CD4-positive, alpha-beta T cell treated with Interleukin-4 for 1 hour (primary cell): ENCODE data around the gene SBNO1.
"Not testable (repeated sequence)": the region's sequence is repeated elsewhere in the genome, so short reads cannot be mapped to it uniquely, and the experiment has no call there.

ENCODE experiments used
- DNase-seq, 2 donors: peaks; one replicate each; pipeline ENCODE4 v3.0.0-alpha.2; 2020 to 2022

The SBNO1 gene

GRCh38 chr12:123268850-123269249 lies 95.8 kb downstream of the SBNO1 start:
- no peak for DNase-seq

DNA sequence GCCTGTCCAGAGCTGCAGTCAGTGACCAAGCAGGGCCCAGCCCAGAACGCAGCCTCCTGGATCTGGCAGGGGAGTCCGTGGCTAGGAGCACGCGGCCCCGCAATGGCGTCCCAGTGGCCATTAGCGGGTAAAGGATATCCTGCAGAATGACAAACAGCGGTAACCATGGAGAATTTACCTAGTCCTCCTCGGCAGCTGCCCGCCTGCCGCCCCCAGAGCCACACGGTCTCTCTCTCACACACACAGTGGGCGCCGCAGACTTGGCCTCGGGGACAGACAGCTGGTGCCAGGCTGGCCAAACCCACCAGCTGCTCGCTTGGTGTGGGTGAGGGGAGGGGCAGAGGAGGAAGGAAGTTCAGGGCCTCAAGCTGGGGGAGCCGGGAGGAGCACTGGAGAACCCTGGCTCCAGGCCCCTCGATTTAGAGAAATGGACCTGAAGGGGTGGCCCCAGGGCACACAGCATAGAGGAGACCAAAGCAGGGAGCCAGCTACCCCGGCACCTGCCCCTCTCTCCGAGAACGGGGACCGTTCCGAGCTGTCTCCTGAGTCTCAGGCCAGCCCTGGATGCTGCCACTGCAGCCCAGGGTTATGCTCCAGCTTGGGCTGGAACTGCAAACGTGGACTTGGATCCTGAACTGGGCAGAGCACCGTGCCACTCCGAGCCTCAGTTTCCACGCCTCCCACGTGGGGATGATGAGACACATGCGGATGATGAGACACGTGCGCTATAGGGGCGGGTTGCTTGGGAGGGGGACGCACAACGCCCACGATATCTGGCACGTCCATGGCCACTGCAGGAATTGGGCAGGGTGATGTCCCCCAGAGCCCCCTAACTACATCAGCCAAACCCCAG lies 96.4 kb downstream of the SBNO1 start:
- DNase-seq = no peak

DNA sequence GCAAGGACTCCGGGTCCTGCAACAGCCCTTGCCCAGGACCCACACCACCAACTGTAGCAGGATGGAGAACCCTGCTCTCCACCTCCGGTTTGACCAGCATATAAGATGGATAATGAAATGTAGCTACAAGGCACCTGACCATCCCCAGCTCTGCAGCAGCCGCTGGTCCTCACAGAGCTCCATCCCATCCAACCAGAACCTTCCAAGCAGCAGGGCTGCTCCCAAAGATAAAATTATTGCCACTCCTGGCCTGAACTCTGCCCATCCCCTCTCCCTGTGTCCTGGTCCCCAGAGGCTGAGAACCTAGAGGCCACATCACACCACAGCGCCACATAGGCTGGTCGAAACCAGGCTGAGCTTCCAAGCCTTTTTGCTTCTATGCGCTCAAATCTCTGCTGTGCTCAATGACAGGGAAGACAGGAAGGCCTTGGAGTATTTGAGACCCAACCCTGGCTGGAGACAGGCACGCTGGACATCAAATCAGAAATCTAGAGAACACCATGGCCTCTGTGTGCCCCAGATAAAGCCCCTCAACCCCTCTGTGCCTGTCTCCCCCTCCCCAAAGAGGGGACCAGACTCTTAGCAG lies 97.2 kb downstream of the SBNO1 start:
- DNase-seq = no peak

- no peak for DNase-seq
Observed at GRCh38 chr12:123266679-123267277, 97.9 kb downstream of the SBNO1 start.

DNA sequence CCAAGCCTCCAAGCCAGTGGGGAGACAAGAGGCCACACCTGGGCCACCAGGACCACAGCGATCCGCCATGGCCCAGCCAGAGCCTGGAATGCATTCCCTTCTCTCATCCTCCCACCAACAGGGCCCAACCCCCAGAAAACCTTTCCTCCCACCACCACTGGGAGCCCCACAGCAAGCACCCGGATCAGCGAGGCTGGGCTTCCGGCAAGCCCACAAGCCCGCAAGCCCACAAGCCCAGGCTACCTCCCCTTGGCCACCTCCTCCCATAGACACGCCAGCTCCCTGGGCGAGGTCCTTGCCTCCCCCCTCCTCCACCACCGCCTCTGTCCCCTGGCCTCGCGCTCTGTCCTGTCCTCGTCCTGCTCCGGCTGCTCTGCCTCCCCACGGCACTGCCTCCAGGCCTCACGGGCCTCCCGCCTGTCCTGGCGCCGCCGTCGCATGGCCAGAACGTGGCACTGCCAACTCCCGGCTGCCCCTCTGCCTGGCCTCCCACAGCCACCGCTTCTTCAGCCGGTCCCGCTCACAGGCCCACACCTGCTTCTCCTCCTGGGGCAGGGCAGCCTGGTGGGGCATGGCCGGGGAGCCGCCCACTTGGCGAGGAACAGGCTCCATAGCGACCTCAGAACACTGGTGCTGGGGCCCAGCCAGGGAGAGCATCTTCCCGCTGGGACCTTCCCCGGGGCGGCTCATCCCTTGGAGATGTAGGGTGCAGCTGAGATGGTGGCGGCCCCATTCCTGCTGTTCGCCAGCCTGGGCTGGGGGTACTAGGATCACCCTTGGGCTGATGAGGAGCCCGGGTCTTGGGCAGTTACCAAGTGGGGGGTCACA lies 98.6 kb downstream of the SBNO1 start:
- DNase-seq = no peak

- no peak for DNase-seq
Observed at GRCh38 chr12:123264642-123265041, 100.0 kb downstream of the SBNO1 start.

DNA sequence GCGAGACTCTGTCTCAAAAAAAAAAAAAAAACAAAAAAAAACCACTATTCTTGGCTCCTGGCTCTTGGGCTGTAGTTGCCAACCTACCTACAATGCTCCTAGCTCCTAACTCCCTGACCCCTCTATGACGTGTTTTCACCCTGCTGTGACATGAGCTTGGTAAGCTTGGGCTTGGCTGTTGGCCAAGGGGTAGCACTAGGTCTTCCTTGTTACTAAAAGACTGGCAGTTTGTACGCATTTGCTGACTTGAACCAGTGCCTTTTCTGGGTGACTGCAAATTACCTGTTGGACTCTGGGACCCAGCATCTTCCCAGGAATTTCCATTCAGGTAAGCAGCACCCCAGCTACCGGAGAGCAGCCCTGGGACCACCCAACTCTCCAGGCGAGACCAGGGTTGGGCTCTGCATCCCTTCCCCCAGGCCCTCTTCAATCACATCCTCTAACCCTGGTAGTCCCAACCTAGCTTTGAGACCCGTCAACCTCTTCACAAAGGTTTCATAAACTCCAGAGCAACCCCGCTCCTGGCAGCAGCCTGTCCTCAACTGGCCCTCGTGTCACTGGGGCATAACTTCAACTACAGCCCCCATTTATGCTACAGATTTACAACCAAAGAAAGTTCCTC lies 101.3 kb downstream of the SBNO1 start:
- no peak for DNase-seq

GRCh38 chr12:123261196-123261595 lies 103.5 kb downstream of the SBNO1 start:
- no peak for DNase-seq

- no peak for DNase-seq
Observed at GRCh38 chr12:123260081-123260480, 104.6 kb downstream of the SBNO1 start.

DNA sequence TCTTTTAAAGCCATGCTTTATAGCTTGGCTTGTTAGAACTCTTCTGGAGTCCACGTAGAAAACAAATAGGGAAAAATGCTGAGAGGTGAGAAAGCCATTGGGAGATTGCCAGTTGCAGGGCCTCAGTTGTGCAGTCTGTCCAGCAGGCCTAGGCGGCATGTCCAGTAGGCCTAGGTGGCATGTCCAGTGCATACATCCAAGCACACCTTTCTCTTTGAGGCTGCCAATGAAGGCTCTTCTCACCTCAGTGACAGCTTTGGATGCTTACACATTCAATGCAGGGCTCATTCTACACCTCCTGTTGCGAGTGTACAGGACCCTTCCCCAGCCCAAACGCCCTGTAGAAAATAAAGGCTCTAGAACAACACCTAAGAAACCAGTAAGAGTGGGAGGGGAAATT lies 106.1 kb downstream of the SBNO1 start:
- DNase-seq = no peak

DNA sequence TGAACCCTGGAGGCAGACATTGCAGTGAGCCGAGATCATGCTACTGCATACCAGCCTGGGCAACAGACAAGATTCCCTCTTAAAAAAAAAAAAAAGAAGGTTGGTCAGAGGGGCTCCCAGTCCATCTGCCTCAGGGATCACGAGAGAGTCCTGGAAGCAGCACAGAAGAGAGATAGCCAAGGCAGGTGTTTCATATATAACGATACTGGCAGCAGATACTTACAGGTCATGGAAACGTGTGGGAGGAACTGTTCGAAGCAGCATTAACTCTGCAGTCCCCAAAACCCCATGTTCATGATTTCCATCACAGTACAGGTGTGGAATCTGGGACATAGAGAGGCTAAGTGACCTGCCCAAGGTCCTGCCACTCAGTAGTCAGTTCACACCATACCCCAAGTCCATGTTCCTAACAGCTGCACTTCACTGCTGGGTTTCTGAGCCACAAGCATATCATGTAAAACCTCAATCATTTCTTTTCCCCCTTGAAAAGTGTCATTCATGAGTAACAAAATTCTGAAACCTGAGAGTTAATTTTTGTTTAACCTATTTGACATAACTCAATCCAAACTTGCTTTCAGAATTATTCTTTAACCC lies 109.7 kb downstream of the SBNO1 start:
- DNase-seq = no peak

DNA sequence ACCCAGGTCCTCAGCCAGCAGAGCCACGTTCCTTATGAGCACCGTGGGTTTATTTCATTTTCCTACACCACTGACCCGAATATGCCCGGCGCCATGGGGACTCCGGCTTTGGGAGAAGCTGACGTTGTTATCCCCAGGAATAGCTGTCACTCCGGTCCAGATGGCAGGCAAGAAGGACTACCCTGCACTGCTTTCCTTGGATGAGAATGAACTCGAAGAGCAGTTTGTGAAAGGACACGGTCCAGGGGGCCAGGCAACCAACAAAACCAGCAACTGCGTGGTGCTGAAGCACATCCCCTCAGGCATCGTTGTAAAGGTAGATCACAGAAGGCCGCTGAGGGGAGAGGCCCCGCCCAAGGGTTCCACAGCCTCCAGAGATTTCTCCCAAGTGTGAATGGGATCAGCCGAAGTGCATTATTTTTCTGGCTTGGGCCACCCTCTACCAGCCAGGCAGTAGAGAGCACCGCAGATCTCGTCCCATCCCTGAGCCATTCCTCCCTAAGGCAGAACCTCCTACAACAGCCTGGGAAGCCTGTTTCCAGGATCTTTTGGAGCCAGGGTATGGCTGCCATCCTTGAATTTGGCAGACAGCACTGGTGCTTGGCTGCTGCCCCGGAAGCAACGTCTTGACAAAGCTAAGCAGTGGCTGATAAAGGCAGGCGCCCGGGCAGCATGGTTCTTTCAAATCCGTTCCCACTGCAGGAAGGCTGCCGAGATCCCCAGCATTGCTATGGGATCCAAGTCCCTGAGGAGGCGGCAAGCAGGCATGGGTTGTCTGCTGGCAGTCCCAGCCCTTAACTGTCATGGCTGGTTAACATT lies 110.8 kb downstream of the SBNO1 start:
- DNase-seq = no peak

GRCh38 chr12:123252365-123252764 lies 112.3 kb downstream of the SBNO1 start:
- DNase-seq = not testable (repeated sequence)

DNA sequence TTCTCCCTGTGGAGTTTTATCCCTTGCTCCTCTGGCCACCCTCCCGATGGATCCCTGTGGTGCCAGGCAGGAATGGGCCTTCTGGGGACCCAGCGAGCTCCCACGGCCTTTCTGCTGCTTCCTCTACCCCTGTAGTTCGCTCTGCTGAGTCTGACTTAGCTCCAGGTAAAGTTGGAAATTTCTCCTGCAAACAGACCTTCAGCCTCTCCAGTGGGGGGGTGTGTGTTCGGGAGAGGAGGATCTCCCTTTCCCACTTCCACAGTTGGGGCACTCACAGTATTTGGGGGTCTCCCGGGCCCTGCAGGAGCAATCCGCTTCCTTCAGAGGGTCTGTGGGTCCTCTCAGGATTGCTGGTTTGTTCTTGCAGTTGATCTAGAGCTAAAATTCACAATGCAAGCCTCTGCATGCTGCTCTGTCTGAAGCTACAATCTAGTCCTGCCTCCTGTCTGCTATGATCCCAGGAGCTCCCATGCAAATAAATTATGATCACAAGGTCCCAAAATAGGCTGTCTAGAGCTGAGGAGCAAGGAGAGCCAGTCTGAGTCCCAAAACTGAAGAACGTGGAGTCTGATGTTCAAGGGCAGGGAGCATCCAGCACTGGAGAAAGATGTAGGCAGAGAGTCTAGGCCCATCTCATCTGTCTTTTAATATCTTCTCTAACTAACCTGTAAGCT lies 113.1 kb downstream of the SBNO1 start:
- DNase-seq = no peak

DNA sequence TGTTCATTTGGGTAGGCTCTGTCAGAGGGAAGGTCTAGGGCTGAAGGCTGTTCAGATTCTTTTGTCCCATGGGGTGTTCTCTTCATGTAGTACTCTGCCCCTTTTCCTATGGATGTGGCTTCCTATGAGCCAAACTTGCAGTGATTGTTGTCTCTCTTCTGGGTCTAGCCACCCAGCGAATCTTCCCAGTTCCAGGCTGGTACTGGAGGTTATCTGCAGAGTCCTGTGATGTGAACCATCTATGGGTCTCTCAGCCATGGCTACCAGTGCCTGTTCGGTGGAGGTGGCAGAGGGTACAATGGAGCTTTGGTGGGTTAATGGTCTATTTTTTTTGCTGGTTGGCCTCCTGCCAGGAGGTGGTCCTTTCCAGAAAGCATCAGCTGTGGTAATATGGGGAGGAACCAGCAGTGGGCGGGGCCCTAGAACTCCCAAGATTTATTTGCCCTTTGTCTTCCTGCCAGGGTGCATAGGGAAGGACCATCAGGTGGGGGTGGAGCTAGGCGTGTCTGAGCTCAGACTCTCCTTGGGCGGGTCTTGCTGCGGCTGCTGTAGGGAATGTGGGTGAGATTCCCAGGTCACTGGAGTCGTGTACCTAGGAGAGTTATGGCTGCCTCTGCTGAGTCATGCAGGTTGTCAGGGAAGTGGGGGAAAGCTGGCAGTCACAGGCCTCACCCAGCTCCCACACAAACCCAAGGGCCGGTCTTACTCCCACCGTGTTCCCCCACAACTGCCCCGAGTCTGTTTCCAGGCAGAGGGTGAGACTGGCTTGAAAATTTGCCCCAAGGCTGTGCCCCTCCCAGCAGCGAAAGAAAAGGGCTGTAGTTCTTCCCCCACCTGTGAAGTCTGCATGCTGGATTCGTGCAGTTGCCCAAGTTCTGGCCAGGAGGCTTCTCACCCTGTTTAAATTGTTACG lies 113.9 kb downstream of the SBNO1 start:
- no peak for DNase-seq

DNA sequence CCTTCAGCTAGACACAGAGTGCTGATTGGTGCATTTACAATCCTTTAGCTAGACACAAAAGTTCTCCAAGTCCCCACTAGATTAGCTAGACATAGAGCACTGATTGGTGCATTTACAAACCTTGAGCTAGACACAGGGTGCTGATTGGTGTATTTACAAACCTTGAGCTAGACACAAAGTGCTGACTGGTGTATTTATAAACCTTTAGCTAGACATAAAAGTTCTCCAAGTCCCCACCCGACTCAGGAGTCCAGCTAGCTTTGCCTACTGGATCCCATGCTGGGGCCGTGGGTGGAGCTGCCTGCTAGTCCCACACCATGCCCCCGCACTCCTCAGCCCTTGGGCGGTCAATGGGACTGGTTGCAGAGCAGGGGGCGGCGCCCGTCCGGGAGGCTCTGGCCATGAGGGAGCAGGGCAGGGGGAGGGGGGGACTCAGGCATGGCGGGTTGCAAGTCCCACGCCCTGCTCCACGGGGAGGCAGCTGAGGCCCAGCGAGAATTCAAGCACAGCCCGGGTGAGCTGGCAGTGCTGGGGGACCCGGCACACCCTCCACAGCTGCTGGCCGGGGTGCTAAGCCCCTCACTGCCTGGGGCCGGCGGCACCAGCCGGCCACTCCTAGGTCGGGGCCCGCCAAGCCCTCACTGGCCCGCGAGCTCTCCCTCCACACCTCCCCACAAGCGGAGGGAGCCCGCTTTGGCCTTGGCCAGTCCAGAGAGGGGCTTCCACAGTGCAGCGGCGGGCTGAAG lies 115.5 kb downstream of the SBNO1 start:
- not testable (repeated sequence) for DNase-seq

DNA sequence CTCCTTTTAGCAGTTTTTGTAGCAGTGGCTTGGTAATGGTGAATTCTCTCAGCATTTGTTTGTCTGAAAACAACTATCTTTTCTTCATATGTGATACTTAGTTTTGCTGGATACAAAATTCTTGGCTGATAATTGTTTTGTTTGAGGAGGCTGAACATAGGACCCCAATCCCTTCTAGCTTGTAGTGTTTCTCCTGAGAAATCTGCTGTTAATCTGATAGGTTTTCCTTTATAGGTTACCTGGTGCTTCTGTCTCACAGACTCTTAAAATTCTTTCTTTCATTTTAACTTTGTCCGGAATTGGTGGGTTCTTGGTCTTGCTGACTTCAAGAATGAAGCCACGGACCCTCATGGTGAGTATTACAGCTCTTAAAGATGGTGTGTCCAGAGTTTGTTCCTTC lies 116.5 kb downstream of the SBNO1 start:
- DNase-seq = not testable (repeated sequence)

DNA sequence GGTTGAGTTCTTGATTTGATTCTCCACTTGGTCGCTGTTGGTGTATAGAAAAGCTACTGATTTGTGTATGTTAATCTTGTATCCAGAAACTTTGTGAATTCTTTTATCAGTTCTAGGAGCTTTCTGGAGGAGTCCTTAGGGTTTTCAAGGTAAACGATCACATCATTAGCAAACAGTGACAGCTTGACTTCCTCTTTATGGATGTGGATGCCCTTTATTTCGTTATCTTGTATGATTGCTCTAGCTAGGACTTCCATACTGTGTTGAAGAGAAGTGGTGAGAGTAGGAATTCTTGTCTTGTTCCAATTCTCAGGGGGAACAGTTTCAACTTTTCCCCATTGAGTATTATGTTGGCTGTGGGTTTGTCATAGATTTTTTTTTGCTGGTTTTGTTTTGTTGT lies 119.0 kb downstream of the SBNO1 start:
- no peak for DNase-seq

- no peak for DNase-seq
Observed at GRCh38 chr12:123243671-123244262, 120.9 kb downstream of the SBNO1 start.
